Endodermal cell (in vitro differentiated cells): ENCODE results near the gene COQ8B. TPM values are rescaled to one million over a fixed set of nuclear protein-coding genes. Genes with fewer than 3 reads are reported as not detected.

Source experiments
- DNase-seq: peaks from one replicate; pipeline ENCODE4 v3.0.0-alpha.2; 2017
- H3K27ac ChIP-seq: 2 replicates; pipeline ENCODE4 v1.5.1; 2013; ENCODE audit warnings: mild to moderate bottlenecking, low read depth, low read length, moderate library complexity
- H3K27me3 ChIP-seq: 2 replicates; pipeline ENCODE4 v1.6.1; 2013; ENCODE audit warnings: mild to moderate bottlenecking, low read length, moderate library complexity; ENCODE audit not compliant: insufficient read depth, control insufficient read depth, poor library complexity, severe bottlenecking
- H3K36me3 ChIP-seq: 2 replicates; pipeline ENCODE4 v1.7.0; 2013; ENCODE audit warnings: mild to moderate bottlenecking, low read length, moderate library complexity; ENCODE audit not compliant: control insufficient read depth, insufficient read depth
- H3K4me1 ChIP-seq: one replicate; pipeline ENCODE4 v1.7.0; 2013; ENCODE audit warnings: low read length; ENCODE audit not compliant: control insufficient read depth, insufficient read depth
- H3K4me3 ChIP-seq: 2 replicates; pipeline ENCODE4 v1.5.1; 2013; ENCODE audit warnings: mild to moderate bottlenecking, low read length, moderate library complexity
- H3K9ac ChIP-seq: 2 replicates; pipeline ENCODE4 v1.6.1; 2013; ENCODE audit warnings: mild to moderate bottlenecking, low read length, moderate library complexity; ENCODE audit not compliant: poor library complexity, severe bottlenecking; ENCODE audit errors: extremely low read depth
- H3K9me3 ChIP-seq: 2 replicates; pipeline ENCODE4 v1.6.1; 2013; ENCODE audit warnings: mild to moderate bottlenecking, low read length, moderate library complexity; ENCODE audit not compliant: control insufficient read depth
- H3K27ac Mint-ChIP-seq: 2 replicates; pipeline ENCODE4 v1.8.0; 2020; ENCODE audit warnings: mixed read lengths
- H3K27me3 Mint-ChIP-seq: 2 replicates; pipeline ENCODE4 v1.8.0; 2021; ENCODE audit warnings: mild to moderate bottlenecking, mixed read lengths; ENCODE audit not compliant: insufficient read depth
- H3K36me3 Mint-ChIP-seq: 2 replicates; pipeline ENCODE4 v1.8.0; 2020; ENCODE audit warnings: low read depth, mixed read lengths
- H3K4me1 Mint-ChIP-seq: 2 replicates; pipeline ENCODE4 v1.8.0; 2020; ENCODE audit warnings: mixed read lengths
- H3K4me3 Mint-ChIP-seq: 2 replicates; pipeline ENCODE4 v1.8.0; 2020; ENCODE audit warnings: mild to moderate bottlenecking, moderate library complexity, mixed read lengths
- H3K9me3 Mint-ChIP-seq: 2 replicates; pipeline ENCODE4 v1.8.0; 2020; ENCODE audit warnings: mild to moderate bottlenecking, mixed read lengths
- WGBS, 2 experiments: methylation state at CpG; one replicate each; pipeline versions ENCODE4 v1.1.5 to v1.1.7; 2013; ENCODE audit warnings: missing lambda C conversion rate in 2 of 2, mixed read lengths in 1 of 2; ENCODE audit not compliant: insufficient coverage in 1 of 2, insufficient read length in 1 of 2; 5-methylcytosine and 5-hydroxymethylcytosine counted together
- total RNA-seq, 2 donors: library from RNA; stranded (reverse); fragmentation: NEBNext Ultra II Directional in 1 of 2; extraction: Animal tissue kit (Norgen Biotek cat#: 25700) in 1 of 2; gene quantifications; 2 replicates in 1 of 2; 3 replicates in 1 of 2; pipeline ENCODE4 v1.2.1, GENCODE V29; 2021
- TF ChIP-seq, protein P1 (sequence below): fragments of 200-600 bp; sonication (generic); conservative IDR thresholded peaks from 2 replicates; pipeline ENCODE4 v1.5.0; 2021; ENCODE audit warnings: antibody characterized with exemption, mild to moderate bottlenecking

Gene COQ8B
- total RNA-seq, 2 donors from 2014 or later = 45.6 to 49.8 TPM

DNA sequence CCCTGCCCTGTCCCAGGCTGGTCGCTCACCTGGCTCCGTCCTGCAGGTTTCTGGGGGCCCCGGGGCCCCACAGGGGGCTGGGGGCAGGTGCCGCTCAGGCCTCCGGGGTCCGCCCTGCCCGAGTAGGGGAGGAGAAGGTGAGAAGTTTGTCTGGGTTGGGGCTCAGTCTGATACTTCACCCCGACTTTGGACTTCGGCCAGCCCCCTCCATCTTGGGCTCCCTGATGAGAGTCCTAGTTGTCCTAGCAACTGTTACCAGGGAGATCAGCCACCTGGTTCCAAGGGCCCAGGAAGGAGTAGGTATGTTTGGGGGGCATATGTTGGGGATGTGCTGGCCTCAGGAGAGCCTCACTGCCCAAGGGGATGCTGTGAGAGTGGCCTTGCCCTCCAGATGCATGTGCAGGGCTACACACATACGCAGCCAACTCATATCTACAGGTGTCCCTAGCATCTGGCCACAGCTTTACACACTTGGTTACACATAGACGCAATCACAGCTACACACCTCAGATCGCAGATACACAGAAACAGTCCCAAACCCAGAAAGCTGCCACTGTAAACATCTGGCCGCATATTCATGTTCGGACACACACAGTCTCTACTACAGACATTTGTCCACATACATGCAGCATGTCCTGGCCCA is 29.7 kb downstream of the COQ8B start:
- Mint-ChIP-seq H3K9me3 (no peaks in the 10 kb centered on the region), H3K27ac (no peak overlapping the region), H3K27me3 (no peaks in the 10 kb centered on the region), H3K36me3 (peaks cover 29% of the 10 kb centered on the region), H3K4me3 (no peak overlapping the region), H3K4me1 (peaks cover 2% of the 10 kb centered on the region)
- Histone ChIP-seq H3K4me1 (no peaks in the 10 kb centered on the region), H3K27ac (no peak overlapping the region), H3K9ac (no peak overlapping the region), H3K4me3 (no peak overlapping the region), H3K9me3 (no peaks in the 10 kb centered on the region), H3K27me3 (no peaks in the 10 kb centered on the region), H3K36me3 (peaks cover 36% of the 10 kb centered on the region)
- WGBS, 2 experiments = 77 to 94% methylated on average over 2 to 14 of the region's 14 CpGs
- DNase-seq = no peak
- TF ChIP-seq, protein P1, sequence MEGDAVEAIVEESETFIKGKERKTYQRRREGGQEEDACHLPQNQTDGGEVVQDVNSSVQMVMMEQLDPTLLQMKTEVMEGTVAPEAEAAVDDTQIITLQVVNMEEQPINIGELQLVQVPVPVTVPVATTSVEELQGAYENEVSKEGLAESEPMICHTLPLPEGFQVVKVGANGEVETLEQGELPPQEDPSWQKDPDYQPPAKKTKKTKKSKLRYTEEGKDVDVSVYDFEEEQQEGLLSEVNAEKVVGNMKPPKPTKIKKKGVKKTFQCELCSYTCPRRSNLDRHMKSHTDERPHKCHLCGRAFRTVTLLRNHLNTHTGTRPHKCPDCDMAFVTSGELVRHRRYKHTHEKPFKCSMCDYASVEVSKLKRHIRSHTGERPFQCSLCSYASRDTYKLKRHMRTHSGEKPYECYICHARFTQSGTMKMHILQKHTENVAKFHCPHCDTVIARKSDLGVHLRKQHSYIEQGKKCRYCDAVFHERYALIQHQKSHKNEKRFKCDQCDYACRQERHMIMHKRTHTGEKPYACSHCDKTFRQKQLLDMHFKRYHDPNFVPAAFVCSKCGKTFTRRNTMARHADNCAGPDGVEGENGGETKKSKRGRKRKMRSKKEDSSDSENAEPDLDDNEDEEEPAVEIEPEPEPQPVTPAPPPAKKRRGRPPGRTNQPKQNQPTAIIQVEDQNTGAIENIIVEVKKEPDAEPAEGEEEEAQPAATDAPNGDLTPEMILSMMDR = no peak

DNA sequence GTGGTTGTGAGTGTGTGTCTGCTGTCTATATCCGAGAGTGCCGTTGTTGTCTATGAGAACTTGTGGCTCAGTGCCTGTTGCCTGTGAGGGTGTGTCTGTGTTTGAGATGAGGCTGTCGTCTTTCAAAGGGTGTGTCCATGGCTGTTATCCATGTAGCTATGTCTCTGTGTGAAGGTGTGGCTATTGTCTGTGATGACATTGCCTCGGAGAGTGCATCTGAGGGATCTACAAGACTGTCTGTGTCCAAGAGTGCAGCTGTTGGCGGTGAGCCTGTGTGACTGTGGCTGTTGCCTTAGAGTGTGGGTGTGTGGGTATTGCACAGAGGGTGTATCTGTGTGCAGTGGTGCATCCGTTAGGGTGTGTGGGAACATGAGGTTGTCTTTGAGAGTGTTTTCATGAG is 31.1 kb downstream of the COQ8B start:
- DNase-seq = no peak
- 93% methylated on average over 4 to 6 of the region's 6 CpGs for WGBS, 2 experiments
- H3K9me3 Mint-ChIP-seq = no peaks in the 10 kb centered on the region
- Histone ChIP-seq H3K27me3 (no peaks in the 10 kb centered on the region), H3K9me3 (no peaks in the 10 kb centered on the region), H3K27ac (no peak overlapping the region), H3K36me3 (peaks cover 45% of the 10 kb centered on the region), H3K9ac (no peak overlapping the region), H3K4me1 (no peaks in the 10 kb centered on the region), H3K4me3 (no peak overlapping the region)
- H3K36me3 Mint-ChIP-seq = peaks cover 38% of the 10 kb centered on the region
- TF ChIP-seq, protein P1 = no peak
- H3K27me3 Mint-ChIP-seq = no peaks in the 10 kb centered on the region
- H3K4me3 Mint-ChIP-seq = no peak overlapping the region
- H3K4me1 Mint-ChIP-seq = no peaks in the 10 kb centered on the region
- H3K27ac Mint-ChIP-seq = no peak overlapping the region

DNA sequence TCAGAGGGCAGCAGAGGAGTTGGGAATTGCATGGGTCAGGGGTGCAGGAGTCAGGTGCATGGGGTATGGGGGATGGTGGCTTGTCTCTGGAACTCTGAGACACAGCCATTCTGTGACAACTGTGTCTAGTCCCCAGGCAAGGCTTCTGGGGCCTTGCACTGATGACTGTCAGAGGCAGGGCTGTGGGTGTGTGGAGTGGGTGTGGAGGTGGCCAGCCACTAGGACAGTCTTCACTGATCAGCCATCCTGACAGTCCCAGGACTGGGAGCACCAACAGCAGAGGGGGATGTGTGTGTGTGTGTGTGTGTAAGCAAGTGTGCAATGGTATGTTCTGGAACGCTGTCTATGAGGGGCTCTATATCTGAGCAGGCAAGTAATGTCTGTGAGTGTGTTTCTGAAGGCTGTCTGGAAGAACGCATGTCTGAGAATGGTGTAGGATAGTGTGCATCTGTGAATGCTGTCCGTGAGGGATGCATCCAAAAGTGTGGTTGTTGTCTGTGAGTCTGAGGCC is 31.6 kb downstream of the COQ8B start:
- TF ChIP-seq, protein P1 = no peak
- DNase-seq = no peak
- no peaks in the 10 kb centered on the region for H3K27me3 Mint-ChIP-seq
- Histone ChIP-seq H3K27ac (no peak overlapping the region), H3K9me3 (no peaks in the 10 kb centered on the region), H3K4me1 (no peaks in the 10 kb centered on the region), H3K36me3 (peaks cover 47% of the 10 kb centered on the region), H3K27me3 (no peaks in the 10 kb centered on the region), H3K9ac (no peak overlapping the region), H3K4me3 (no peak overlapping the region)
- WGBS, 2 experiments = 91 to 95% methylated on average over 3 of the region's 3 CpGs
- H3K9me3 Mint-ChIP-seq = no peaks in the 10 kb centered on the region
- no peak overlapping the region for H3K27ac Mint-ChIP-seq
- H3K4me3 Mint-ChIP-seq = no peak overlapping the region
- no peaks in the 10 kb centered on the region for H3K4me1 Mint-ChIP-seq
- H3K36me3 Mint-ChIP-seq = peaks cover 42% of the 10 kb centered on the region
